NCI-H2081 treated with DMSO at 0.1 percent for 48 hours (cell line): ENCODE measurements around the gene EBF4.

Experiments
- DNase-seq: peaks from one replicate; lab custom pipeline; 2025; lab: John Stamatoyannopoulos, UW

The EBF4 gene

DNA sequence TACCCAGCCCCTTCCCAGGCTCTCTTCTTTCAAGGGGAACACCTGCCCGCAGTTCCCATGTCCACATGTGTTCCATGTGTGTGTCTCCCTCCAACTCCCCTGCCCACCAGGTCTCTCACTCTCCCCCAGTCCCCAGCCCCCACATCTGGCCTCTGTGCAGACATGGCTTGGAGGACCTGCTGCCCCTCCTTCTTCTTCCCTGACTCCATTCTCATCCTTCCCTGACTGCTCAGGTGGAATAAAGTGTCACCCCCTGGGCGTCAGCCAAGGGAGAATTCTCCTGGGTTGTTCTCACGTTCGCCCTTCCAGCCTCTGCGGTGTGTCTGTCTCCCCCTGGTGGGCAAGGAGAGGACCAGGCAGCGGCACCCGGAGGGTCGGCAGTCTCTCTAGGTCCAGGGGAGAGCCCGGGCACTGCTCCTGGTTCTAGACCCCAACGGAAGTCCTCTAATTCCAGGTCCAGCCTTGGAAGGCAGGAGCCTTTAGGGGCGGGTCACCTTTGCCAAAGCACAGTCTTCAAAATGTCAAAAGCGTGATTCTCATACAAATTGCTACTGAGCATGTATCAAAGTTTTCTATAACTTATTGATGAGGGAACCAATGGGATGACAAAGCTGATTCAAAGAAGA lies 50.5 kb downstream of the EBF4 start:
- no peak for DNase-seq

DNA sequence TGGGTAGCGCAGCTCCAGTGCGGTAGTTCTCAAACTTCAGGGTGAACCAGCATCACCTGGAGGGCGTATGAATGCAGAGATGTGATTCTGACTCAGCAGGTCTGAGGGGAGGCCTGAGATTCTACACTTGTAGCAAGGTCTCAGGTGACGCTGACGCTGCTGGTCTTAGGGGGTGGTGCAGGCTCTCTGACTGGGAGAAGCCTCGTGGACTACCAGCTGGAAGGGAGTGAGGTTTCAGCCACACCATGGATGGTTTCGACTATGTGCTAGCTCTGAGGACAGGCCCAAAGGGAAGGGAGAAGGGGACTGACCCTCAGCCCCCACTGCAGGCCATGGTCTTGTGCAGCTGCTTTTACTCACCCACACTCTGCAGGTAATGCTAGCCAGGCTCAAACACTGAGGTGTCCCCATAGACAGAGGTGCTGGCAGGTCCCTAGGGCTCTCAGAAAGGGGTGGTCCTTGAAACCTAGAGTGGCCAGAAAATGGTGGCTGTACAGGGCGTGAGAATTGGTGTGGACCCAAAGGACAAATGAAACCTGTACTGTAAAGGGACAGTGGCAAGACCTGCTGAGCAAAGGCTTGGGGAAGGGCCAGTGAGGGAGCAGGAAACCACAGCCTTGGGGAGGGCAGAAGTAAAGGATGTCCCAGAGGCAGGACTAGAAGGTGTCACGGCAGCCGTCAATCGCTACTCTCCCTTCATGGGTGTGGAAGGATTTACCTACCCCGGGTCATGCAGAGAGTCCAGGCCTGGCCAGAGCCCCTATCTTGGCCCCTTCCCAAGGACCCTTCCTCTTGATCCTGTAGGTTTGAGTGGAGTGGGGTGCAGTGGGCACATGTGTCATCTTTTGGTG lies 52.7 kb downstream of the EBF4 start:
- no peak for DNase-seq

- no peak for DNase-seq
Observed at GRCh38 chr20:2745936-2746635, 53.5 kb downstream of the EBF4 start.

GRCh38 chr20:2746636-2747265 lies 54.2 kb downstream of the EBF4 start:
- DNase-seq, result no peak

GRCh38 chr20:2747676-2748235 lies 55.2 kb downstream of the EBF4 start:
- no peak for DNase-seq

DNA sequence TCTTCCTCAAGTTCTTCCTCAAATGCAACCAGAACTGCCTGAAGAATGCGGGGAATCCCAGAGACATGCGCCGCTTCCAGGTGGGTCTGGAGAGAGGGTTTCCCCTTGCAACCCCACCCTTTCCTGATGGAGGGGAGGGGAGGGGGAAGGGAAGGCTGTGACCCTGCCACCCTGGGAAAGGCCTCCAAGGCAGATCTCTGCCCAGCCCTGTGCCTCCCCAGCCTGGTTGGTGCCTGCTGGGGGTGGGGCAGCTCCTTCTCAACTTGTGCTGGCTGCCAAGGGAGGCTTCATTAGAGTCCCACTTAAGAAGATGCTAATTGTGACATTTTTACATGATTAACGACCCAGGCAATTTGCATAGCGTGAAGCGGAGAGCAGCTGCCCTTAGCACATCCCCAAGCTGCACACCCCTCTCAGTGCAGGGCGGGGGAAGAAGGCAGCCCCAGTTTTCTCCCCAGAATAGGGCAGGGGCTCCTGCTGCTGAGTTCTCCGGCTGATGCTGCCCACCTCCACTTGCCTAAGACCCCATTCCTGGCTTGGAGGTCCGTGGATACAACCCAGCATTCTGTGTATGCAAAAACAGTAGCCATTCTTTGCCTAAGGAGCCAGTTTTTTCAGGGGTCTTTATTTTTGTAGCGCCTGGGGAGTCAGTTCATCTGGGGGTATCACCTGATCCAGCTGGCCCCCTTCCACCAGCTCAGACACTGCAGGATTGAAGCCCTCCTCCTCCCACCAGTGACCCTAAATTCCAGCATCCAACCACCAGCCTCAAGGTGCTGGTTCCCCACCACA lies 56.2 kb downstream of the EBF4 start:
- no peak for DNase-seq

- DNase-seq, result no peak
Observed at GRCh38 chr20:2749343-2749950, 56.9 kb downstream of the EBF4 start.

GRCh38 chr20:2749951-2750490 lies 57.4 kb downstream of the EBF4 start:
- no peak for DNase-seq

DNA sequence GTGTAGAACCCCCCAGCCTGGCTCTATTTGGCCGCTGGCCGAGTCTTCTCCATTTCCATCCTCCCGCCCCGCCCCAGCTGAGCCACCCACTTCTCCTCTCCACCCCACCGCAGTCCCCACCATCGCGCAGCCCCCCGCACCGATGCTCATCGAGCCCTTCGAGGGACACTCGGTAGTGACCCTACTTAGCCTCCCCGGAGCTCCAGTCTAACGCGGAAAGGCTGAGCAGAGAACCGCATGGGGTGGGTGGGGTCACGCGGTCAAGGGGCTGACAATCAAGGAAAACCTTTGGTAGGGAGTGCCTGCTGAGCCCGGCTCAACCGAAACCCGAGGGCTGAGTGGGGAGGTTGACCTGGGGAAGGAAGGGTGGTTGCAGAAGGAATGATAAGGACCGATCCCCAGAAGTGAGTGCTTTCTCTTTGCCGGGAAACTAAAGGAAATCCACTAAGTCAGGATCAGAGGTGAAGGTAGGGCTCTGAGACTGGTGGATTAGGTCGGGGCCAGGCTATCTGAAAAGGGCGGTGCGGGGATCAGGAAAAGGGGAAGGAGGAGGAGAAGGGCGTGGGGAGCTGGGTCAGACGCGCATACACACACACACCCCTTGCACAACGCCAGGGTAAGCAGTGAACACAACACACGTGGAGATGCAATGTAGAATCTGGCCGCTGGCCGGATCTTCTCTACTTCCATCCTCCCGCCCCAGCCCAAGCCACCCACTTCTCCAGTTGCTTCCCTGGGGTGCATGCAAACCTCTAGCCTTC lies 58.1 kb downstream of the EBF4 start:
- DNase-seq, result no peak

GRCh38 chr20:2751347-2751877 lies 58.8 kb downstream of the EBF4 start:
- no peak for DNase-seq

DNA sequence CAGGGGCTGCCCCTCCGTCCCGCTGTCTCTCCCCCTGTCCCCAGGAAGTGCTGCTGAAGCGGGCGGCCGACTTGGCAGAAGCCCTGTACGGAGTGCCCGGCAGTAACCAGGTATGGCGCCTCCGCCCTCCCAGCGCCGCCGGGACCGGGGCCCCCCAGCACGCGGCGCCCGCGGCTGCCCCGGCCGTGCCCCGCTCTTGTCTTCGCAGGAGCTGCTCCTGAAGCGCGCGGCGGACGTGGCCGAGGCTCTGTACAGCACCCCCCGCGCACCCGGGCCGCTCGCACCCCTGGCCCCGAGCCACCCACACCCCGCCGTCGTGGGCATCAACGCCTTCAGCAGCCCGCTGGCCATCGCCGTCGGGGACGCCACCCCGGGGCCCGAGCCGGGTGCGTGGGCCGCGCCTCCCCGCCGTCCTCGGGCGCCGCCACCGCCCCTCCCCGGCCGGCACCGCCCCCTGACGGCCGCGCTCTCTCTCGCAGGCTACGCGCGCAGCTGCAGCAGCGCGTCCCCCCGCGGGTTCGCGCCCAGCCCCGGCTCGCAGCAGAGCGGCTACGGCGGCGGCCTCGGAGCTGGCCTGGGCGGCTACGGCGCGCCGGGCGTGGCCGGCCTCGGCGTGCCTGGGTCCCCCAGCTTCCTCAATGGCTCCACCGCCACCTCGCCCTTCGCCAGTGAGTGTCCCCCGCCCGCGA lies 59.4 kb downstream of the EBF4 start:
- DNase-seq, result no peak

GRCh38 chr20:2752567-2753460 lies 60.2 kb downstream of the EBF4 start:
- DNase-seq, result no peak

- no peak for DNase-seq
Observed at GRCh38 chr20:2753461-2754040, 61.0 kb downstream of the EBF4 start.

- DNase-seq, result no peak
Observed at GRCh38 chr20:2754424-2754823, 61.8 kb downstream of the EBF4 start.

GRCh38 chr20:2755451-2756055 lies 63.0 kb downstream of the EBF4 start:
- DNase-seq, result no peak

GRCh38 chr20:2756056-2756611 lies 63.6 kb downstream of the EBF4 start:
- no peak for DNase-seq

DNA sequence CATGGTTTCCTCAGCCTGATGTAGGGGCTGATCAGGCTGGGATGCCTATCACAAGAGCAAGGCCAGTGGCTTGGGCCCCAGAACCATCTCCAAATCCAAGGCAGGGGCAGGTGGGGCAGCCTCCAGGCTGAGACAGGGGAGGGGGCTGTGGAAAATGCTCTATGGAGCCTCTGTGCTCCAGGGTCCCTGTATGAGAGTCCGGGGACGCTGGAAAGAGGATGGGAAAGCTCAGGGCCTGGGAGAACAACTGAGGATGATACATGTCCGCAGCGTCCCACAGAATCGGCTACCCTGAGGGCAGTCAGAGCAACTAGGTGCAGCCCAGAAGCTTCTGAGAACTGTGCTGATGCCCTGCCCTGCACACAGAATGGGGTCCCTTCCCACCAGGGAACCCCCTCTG lies 64.4 kb downstream of the EBF4 start:
- no peak for DNase-seq
